ENCODE data around the gene ARPC4.

DNA sequence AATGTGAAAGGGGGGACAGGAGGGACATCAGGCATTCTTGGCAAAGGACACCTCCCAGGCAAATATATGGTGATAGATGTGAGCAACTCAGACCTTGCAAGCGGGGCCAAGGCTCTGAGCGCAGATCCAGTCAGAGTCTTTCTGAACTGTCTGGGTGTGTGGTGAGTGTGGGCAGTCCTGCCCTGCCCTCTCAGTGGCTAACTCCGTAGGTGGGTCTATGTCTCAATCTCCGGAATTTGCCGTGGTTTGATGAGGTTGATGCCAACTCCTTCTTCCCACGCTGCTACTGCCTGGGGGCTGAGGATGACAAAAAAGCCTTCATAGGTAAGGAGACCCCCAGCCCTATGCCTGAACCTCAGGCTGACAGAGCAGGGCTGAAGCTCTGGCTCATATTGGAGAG lies 24.6 kb downstream of the ARPC4 start:
- TF ChIP-seq, protein P1, sequence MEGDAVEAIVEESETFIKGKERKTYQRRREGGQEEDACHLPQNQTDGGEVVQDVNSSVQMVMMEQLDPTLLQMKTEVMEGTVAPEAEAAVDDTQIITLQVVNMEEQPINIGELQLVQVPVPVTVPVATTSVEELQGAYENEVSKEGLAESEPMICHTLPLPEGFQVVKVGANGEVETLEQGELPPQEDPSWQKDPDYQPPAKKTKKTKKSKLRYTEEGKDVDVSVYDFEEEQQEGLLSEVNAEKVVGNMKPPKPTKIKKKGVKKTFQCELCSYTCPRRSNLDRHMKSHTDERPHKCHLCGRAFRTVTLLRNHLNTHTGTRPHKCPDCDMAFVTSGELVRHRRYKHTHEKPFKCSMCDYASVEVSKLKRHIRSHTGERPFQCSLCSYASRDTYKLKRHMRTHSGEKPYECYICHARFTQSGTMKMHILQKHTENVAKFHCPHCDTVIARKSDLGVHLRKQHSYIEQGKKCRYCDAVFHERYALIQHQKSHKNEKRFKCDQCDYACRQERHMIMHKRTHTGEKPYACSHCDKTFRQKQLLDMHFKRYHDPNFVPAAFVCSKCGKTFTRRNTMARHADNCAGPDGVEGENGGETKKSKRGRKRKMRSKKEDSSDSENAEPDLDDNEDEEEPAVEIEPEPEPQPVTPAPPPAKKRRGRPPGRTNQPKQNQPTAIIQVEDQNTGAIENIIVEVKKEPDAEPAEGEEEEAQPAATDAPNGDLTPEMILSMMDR (IDR thresholded peaks at IDR 0.05) = no peak
- TF ChIP-seq POLR2A (IDR thresholded peaks at IDR 0.05) = no peak

All from heart left ventricle (tissue), 13 donors.